H1 (cell line): ENCODE data around the gene LRRFIP1. TPM values are rescaled to one million over a fixed set of nuclear protein-coding genes. Genes with fewer than 3 reads are reported as not detected.

Experiments
- CHD7 ChIP-seq: fragments of 300-600 bp; sonication (generic); IDR thresholded peaks from 2 replicates; pipeline ENCODE4 v1.7.1; 2012; ENCODE audit warnings: low read length, moderate library complexity, mild to moderate bottlenecking, inconsistent platforms; ENCODE audit not compliant: insufficient replicate concordance
- TAF7 ChIP-seq: optimal IDR thresholded peaks from 2 replicates; pipeline ENCODE3; 2011; ENCODE audit warnings: low read depth, mild to moderate bottlenecking, inconsistent platforms, low read length, moderate library complexity, borderline replicate concordance
- TEAD4 ChIP-seq: IDR thresholded peaks from 2 replicates; pipeline ENCODE4 v1.6.1; 2012; ENCODE audit warnings: low read depth, low read length, inconsistent platforms, mixed read lengths
- polyA plus RNA-seq, 7 experiments: library from polyadenylated mRNA; depleted of rRNA in 3 of 7; stranded (reverse) in 5 of 7; unstranded in 2 of 7; fragments of >200 nt in 5 of 7; fragments of 200-250 nt in 2 of 7; gene quantifications; 1 replicate in 5 of 7; 2 replicates in 1 of 7; 4 replicates in 1 of 7; pipeline versions ENCODE4 v1.2.1 to v1.2.3, GENCODE V29; 2011 to 2013; ENCODE audit warnings: missing spikeins in 2 of 7, mixed read lengths in 2 of 7
- total RNA-seq: library from RNA; stranded (reverse); fragmentation: NEBNext Ultra II Directional; extraction: Animal tissue kit (Norgen Biotek cat#: 25700); gene quantifications from 2 replicates; pipeline ENCODE4 v1.2.1, GENCODE V29; 2021

The LRRFIP1 gene
- total and polyA plus RNA-seq, 2 of the 8 experiments (the other 6 are each of a cell fraction or from before 2014, with no cell fraction given): 12.1 to 75.8 TPM

GRCh38 chr2:237752761-237753165 is 125.4 kb downstream of the LRRFIP1 start (continued):
- no peak for TF ChIP-seq TEAD4
- TF ChIP-seq TAF7: no peak
- TF ChIP-seq CHD7: no peak
